Colonic mucosa (tissue), 4 donors: ENCODE measurements around the gene SLC44A1. TPM values are rescaled to one million over a fixed set of nuclear protein-coding genes. Genes with fewer than 3 reads are reported as not detected.

Experiments used
- DNase-seq: peaks from one replicate; pipeline ENCODE4 v3.0.0-alpha.2; 2020
- H3K27ac ChIP-seq: fragments of 200-600 bp; one replicate; pipeline ENCODE4 v1.8.0; 2021
- H3K27me3 ChIP-seq: fragments of 200-600 bp; one replicate; pipeline ENCODE4 v1.8.0; 2021
- H3K36me3 ChIP-seq: fragments of 200-600 bp; one replicate; pipeline ENCODE4 v1.8.0; 2021
- H3K4me1 ChIP-seq: fragments of 200-600 bp; one replicate; pipeline ENCODE4 v1.8.0; 2021; ENCODE audit warnings: mild to moderate bottlenecking
- H3K4me3 ChIP-seq: fragments of 200-600 bp; one replicate; pipeline ENCODE4 v1.8.0; 2021
- H3K9ac ChIP-seq, 2 donors: one replicate each; pipeline ENCODE4 v1.7.0; 2013; ENCODE audit warnings: control low read depth in 2 of 2, low read depth in 2 of 2, low read length in 2 of 2
- H3K9me3 ChIP-seq: fragments of 200-600 bp; one replicate; pipeline ENCODE4 v1.8.0; 2021
- intact Hi-C: fragments of 100-400 bp; cut with DNase I; formaldehyde crosslinking; loops from one replicate; pipeline ENCODE4 v1.14.1; 2022
- total RNA-seq, 2 donors: library from RNA; stranded (reverse); fragmentation: NEBNext Ultra II Directional in 1 of 2; extraction: Animal tissue kit (Norgen Biotek cat#: 25700) in 1 of 2; gene quantifications; one replicate each; pipeline ENCODE4 v1.2.1, GENCODE V29; 2021
- TF ChIP-seq, protein P1 (sequence below): fragments of 200-600 bp; IDR thresholded peaks from one replicate; pipeline ENCODE4 v1.8.0; 2022; ENCODE audit warnings: antibody characterized with exemption, mild to moderate bottlenecking
- donor health status: healthy.
- donor health status: DM: no; HTN: no; CAD: no.
- donor health status: DM: no; HTN: no; CAD: no.

The SLC44A1 gene
- total RNA-seq, 2 donors from 2014 or later = 151 to 180 TPM

- intact Hi-C loops = no loop called here
- no peaks in the 10 kb centered on the region for H3K36me3 ChIP-seq
- no peaks in the 10 kb centered on the region for H3K9me3 ChIP-seq
- no peak overlapping the region for H3K27ac ChIP-seq
- no peak overlapping the region for H3K9ac ChIP-seq
- no peak overlapping the region for H3K4me3 ChIP-seq
- no peaks in the 10 kb centered on the region for H3K27me3 ChIP-seq
- no peaks in the 10 kb centered on the region for H3K4me1 ChIP-seq
- DNase-seq = no peak
- TF ChIP-seq, protein P1, sequence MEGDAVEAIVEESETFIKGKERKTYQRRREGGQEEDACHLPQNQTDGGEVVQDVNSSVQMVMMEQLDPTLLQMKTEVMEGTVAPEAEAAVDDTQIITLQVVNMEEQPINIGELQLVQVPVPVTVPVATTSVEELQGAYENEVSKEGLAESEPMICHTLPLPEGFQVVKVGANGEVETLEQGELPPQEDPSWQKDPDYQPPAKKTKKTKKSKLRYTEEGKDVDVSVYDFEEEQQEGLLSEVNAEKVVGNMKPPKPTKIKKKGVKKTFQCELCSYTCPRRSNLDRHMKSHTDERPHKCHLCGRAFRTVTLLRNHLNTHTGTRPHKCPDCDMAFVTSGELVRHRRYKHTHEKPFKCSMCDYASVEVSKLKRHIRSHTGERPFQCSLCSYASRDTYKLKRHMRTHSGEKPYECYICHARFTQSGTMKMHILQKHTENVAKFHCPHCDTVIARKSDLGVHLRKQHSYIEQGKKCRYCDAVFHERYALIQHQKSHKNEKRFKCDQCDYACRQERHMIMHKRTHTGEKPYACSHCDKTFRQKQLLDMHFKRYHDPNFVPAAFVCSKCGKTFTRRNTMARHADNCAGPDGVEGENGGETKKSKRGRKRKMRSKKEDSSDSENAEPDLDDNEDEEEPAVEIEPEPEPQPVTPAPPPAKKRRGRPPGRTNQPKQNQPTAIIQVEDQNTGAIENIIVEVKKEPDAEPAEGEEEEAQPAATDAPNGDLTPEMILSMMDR = no peak
Observed at GRCh38 chr9:105441616-105442160, 197.2 kb downstream of the SLC44A1 start.

DNA sequence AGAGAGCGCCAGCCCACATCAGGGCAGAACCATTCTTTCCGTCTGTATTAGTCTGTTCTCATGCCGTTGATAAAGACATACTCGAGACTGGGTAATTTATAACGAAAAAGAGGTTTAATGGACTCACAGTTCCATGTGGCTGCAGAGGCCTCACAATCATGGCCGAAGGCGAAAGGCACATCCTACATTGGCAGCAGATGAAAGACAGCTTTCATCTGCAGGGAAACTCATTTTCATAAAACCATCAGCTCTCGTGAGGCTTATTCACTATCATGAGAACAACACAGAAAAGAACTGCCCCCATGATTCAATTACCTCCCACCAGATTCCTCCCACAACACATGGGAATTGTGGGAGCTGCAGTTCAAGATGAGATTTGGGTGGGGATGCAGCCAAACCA lies 198.7 kb downstream of the SLC44A1 start:
- Histone ChIP-seq H3K4me1 (no peaks in the 10 kb centered on the region), H3K4me3 (no peak overlapping the region), H3K27ac (no peak overlapping the region), H3K9ac (no peak overlapping the region), H3K36me3 (no peaks in the 10 kb centered on the region), H3K9me3 (no peaks in the 10 kb centered on the region), H3K27me3 (no peaks in the 10 kb centered on the region)
- intact Hi-C loops = no loop called here
- TF ChIP-seq, protein P1 = no peak
- DNase-seq = no peak

- Histone ChIP-seq H3K9ac (no peak overlapping the region), H3K4me3 (no peak overlapping the region), H3K27ac (no peak overlapping the region), H3K36me3 (no peaks in the 10 kb centered on the region), H3K27me3 (no peaks in the 10 kb centered on the region), H3K4me1 (peaks cover under 1% of the 10 kb centered on the region), H3K9me3 (no peaks in the 10 kb centered on the region)
- no peak for DNase-seq
- TF ChIP-seq, protein P1 = no peak
- intact Hi-C loops = no loop called here
Observed at GRCh38 chr9:105444130-105444529, 199.7 kb downstream of the SLC44A1 start.

DNA sequence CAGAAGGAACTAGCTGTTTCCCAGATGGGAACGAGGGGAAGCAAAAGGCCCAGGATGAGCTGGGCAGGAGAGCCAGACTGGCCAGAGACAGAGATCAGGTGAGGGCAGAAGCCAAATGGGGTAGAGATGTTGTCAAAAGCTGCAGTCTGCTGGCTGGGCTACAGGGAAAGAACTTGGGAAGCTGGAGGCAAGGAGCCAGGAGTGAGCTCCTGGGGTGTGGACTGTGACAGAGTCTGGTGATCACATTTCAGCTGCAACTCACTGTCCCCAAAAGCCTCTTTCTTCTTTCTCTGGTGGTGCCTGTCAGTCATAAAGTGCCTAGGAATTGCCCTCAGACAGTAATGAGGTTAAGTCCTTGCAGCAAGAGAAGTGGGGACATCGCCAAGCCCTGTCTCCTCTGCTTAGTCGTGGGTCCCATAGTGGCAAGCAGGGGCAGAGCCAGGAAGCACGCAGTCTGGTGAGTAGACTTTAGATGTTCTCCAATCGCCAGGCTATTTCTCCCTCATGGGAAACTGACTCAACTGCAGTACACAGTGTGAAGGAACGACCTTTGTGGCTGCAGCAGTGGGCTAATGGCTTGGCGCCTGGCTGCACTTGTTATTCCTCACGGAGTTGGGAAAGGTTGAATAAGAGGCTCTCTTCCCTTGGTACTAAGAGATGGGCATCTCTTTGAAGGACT lies 200.9 kb downstream of the SLC44A1 start:
- Histone ChIP-seq H3K9ac (no peak overlapping the region), H3K4me1 (peaks cover 3% of the 10 kb centered on the region), H3K27ac (no peak overlapping the region), H3K36me3 (no peaks in the 10 kb centered on the region), H3K27me3 (no peaks in the 10 kb centered on the region), H3K4me3 (no peak overlapping the region), H3K9me3 (no peaks in the 10 kb centered on the region)
- DNase-seq = no peak
- TF ChIP-seq, protein P1 = no peak
- intact Hi-C loops = no loop called here

GRCh38 chr9:105447386-105447813 lies 202.9 kb downstream of the SLC44A1 start:
- Histone ChIP-seq H3K9ac (peak overlapping the region; percentile 77 to 79), H3K27me3 (no peaks in the 10 kb centered on the region), H3K4me3 (peak overlapping the region; percentile 90), H3K27ac (peak overlapping the region; percentile 58), H3K36me3 (no peaks in the 10 kb centered on the region), H3K4me1 (peaks cover 3% of the 10 kb centered on the region), H3K9me3 (no peaks in the 10 kb centered on the region)
- no peak for DNase-seq
- TF ChIP-seq, protein P1 = no peak
- intact Hi-C loops = no loop called here
